HG02885 (cell line): ENCODE measurements around the gene TCP11.

Experiments
- ATAC-seq: cut with Tn5 transposase; IDR thresholded peaks from one replicate; pipeline ENCODE4 v1.9.1; 2021; ENCODE audit warnings: mild to moderate bottlenecking; ENCODE audit not compliant: unreplicated experiment, poor library complexity

Gene TCP11

GRCh38 chr6:35083507-35083906 is 57.6 kb downstream of the TCP11 start:
- ATAC-seq = no peak

GRCh38 chr6:35082733-35083403 is 58.3 kb downstream of the TCP11 start:
- no peak for ATAC-seq

- no peak for ATAC-seq
These were observed 59.0 kb downstream of the TCP11 start for GRCh38 chr6:35082046-35082732.

GRCh38 chr6:35081426-35081851 is 59.7 kb downstream of the TCP11 start:
- ATAC-seq = no peak

GRCh38 chr6:35080821-35081425 is 60.2 kb downstream of the TCP11 start:
- ATAC-seq = no peak

GRCh38 chr6:35080016-35080680 is 61.0 kb downstream of the TCP11 start:
- ATAC-seq = no peak

GRCh38 chr6:35079311-35080000 is 61.7 kb downstream of the TCP11 start:
- no peak for ATAC-seq

GRCh38 chr6:35078896-35079295 is 62.2 kb downstream of the TCP11 start:
- no peak for ATAC-seq

GRCh38 chr6:35078226-35078850 is 62.8 kb downstream of the TCP11 start:
- ATAC-seq = no peak

GRCh38 chr6:35077713-35078105 is 63.4 kb downstream of the TCP11 start:
- no peak for ATAC-seq

GRCh38 chr6:35076997-35077712 is 64.0 kb downstream of the TCP11 start:
- no peak for ATAC-seq

- no peak for ATAC-seq
These were observed 67.2 kb downstream of the TCP11 start for GRCh38 chr6:35073766-35074471.

GRCh38 chr6:35073211-35073610 is 67.9 kb downstream of the TCP11 start:
- ATAC-seq = no peak

- ATAC-seq = no peak
These were observed 68.5 kb downstream of the TCP11 start for GRCh38 chr6:35072698-35073055.

GRCh38 chr6:35072051-35072697 is 69.0 kb downstream of the TCP11 start:
- no peak for ATAC-seq

- ATAC-seq = no peak
These were observed 69.7 kb downstream of the TCP11 start for GRCh38 chr6:35071347-35071994.

- ATAC-seq = no peak
These were observed 71.0 kb downstream of the TCP11 start for GRCh38 chr6:35070111-35070510.

- no peak for ATAC-seq
These were observed 71.9 kb downstream of the TCP11 start for GRCh38 chr6:35069262-35069661.
